ENCODE data around the gene SIRT1. TPM values are rescaled to one million over a fixed set of nuclear protein-coding genes. Genes with fewer than 3 reads are reported as not detected.
A peak's percentile ranks its signal among the peaks of the same experiment; 100 is the strongest.

SIRT1 gene
- total RNA-seq, 3 donors from 2014 or later: 15.2 to 42.2 (median 23.1) TPM

- Histone ChIP-seq H3K4me3 (no peak overlapping the region), H3K9me3 (no peaks in the 10 kb centered on the region), H3K4me1 (ENCODE audit: low read depth) (peaks cover 12% of the 10 kb centered on the region), H3K36me3 (ENCODE audit: low read depth) (no peaks in the 10 kb centered on the region)
- no peak for TF ChIP-seq CTCF (IDR thresholded peaks at IDR 0.05)
- DNase-seq (no peak), ATAC-seq (no peak)
- intact Hi-C loops (cut with DNase I, micrococcal nuclease): no loop called here
Observed at GRCh38 chr10:67839951-67840350, 44.5 kb upstream of the SIRT1 start.

GRCh38 chr10:67841737-67842136 lies 42.7 kb upstream of the SIRT1 start:
- intact Hi-C loops (cut with DNase I, micrococcal nuclease): no loop called here
- DNase-seq (no peak), ATAC-seq (no peak)
- Histone ChIP-seq H3K4me3 (no peak overlapping the region), H3K4me1 (ENCODE audit: low read depth) (peaks cover 12% of the 10 kb centered on the region), H3K36me3 (ENCODE audit: low read depth) (no peaks in the 10 kb centered on the region), H3K9me3 (no peaks in the 10 kb centered on the region)
- no peak for TF ChIP-seq CTCF (IDR thresholded peaks at IDR 0.05)

GRCh38 chr10:67843284-67843683 lies 41.2 kb upstream of the SIRT1 start:
- TF ChIP-seq CTCF (IDR thresholded peaks at IDR 0.05): no peak
- Histone ChIP-seq H3K36me3 (ENCODE audit: low read depth) (no peaks in the 10 kb centered on the region), H3K4me1 (ENCODE audit: low read depth) (peaks cover 12% of the 10 kb centered on the region), H3K4me3 (no peak overlapping the region), H3K9me3 (no peaks in the 10 kb centered on the region)
- peak; percentile 32 for ATAC-seq
- intact Hi-C loops (cut with DNase I, micrococcal nuclease): no loop called here
- no peak for DNase-seq

GRCh38 chr10:67849331-67850011 lies 35.0 kb upstream of the SIRT1 start:
- no peaks in the 10 kb centered on the region for H3K36me3 ChIP-seq (ENCODE audit: low read depth)
- DNase-seq: peak; percentile 96 to 99 (median 98)
- H3K9me3 ChIP-seq: no peaks in the 10 kb centered on the region
- peak; percentile 97 for ATAC-seq
- peak overlapping the region; percentile 54 for H3K4me3 ChIP-seq
- H3K4me1 ChIP-seq (ENCODE audit: low read depth): peaks cover 3% of the 10 kb centered on the region
- intact Hi-C loops (cut with DNase I, micrococcal nuclease): no loop called here
- TF ChIP-seq CTCF (IDR thresholded peaks at IDR 0.05): no peak

- no peak for TF ChIP-seq CTCF (IDR thresholded peaks at IDR 0.05)
- intact Hi-C loops (cut with DNase I, micrococcal nuclease): no loop called here
- Histone ChIP-seq H3K9me3 (no peaks in the 10 kb centered on the region), H3K4me1 (ENCODE audit: low read depth) (peaks cover 3% of the 10 kb centered on the region), H3K4me3 (no peak overlapping the region), H3K36me3 (ENCODE audit: low read depth) (no peaks in the 10 kb centered on the region)
- no peak for DNase-seq
- ATAC-seq: no peak
Observed at GRCh38 chr10:67851186-67851585, 33.3 kb upstream of the SIRT1 start.

- DNase-seq: no peak
- H3K36me3 ChIP-seq (ENCODE audit: low read depth): no peaks in the 10 kb centered on the region
- peak; percentile 37 for ATAC-seq
- H3K9me3 ChIP-seq: no peaks in the 10 kb centered on the region
- no peak overlapping the region for H3K4me3 ChIP-seq
- peaks cover 3% of the 10 kb centered on the region for H3K4me1 ChIP-seq (ENCODE audit: low read depth)
- TF ChIP-seq CTCF (IDR thresholded peaks at IDR 0.05): no peak
- intact Hi-C loops (cut with DNase I, micrococcal nuclease): no loop called here
Observed at GRCh38 chr10:67852761-67853160, 31.7 kb upstream of the SIRT1 start.
